Sigmoid colon (tissue), 4 donors: ENCODE measurements around the gene CYTH4.

Source experiments
- EP300 ChIP-seq, 4 donors: sonication (generic); formaldehyde crosslinking; IDR thresholded peaks; one replicate each; pipeline ENCODE4 v1.6.1; 2017; ENCODE audit warnings: antibody characterized with exemption in 4 of 4
- POLR2A ChIP-seq, 2 donors: fragments of 450-650 bp; IDR thresholded peaks; one replicate each; pipeline ENCODE4 v1.6.1; 2016; ENCODE audit warnings: antibody characterized with exemption in 2 of 2, mild to moderate bottlenecking in 2 of 2, moderate library complexity in 2 of 2
- POLR2AphosphoS5 ChIP-seq, 4 donors: sonication (generic); formaldehyde crosslinking; IDR thresholded peaks; one replicate each; pipeline ENCODE4 v1.6.1; 2017; ENCODE audit warnings: antibody characterized with exemption in 4 of 4
- TF ChIP-seq, protein P1 (sequence below), 4 experiments: fragments of 450-650 bp in 3 of 4; fragments of 200-600 bp in 1 of 4; IDR thresholded peaks; one replicate each; pipeline ENCODE4 v1.5.1; 2016 to 2019; ENCODE audit warnings: antibody characterized with exemption in 4 of 4, mild to moderate bottlenecking in 3 of 4, moderate library complexity in 2 of 4

- TF ChIP-seq, protein P1, sequence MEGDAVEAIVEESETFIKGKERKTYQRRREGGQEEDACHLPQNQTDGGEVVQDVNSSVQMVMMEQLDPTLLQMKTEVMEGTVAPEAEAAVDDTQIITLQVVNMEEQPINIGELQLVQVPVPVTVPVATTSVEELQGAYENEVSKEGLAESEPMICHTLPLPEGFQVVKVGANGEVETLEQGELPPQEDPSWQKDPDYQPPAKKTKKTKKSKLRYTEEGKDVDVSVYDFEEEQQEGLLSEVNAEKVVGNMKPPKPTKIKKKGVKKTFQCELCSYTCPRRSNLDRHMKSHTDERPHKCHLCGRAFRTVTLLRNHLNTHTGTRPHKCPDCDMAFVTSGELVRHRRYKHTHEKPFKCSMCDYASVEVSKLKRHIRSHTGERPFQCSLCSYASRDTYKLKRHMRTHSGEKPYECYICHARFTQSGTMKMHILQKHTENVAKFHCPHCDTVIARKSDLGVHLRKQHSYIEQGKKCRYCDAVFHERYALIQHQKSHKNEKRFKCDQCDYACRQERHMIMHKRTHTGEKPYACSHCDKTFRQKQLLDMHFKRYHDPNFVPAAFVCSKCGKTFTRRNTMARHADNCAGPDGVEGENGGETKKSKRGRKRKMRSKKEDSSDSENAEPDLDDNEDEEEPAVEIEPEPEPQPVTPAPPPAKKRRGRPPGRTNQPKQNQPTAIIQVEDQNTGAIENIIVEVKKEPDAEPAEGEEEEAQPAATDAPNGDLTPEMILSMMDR (IDR thresholded peaks at IDR 0.05), result no peak
- TF ChIP-seq POLR2A (IDR thresholded peaks at IDR 0.05) (no peak), EP300 (IDR thresholded peaks at IDR 0.05) (no peak), POLR2AphosphoS5 (IDR thresholded peaks at IDR 0.05) (no peak)
Measured at GRCh38 chr22:37340331-37341262, 58.3 kb downstream of the CYTH4 start.
